Measurements from ENCODE around the gene PCDHGA1. TPM values are rescaled to one million over a fixed set of nuclear protein-coding genes. Genes with fewer than 3 reads are reported as not detected.

The PCDHGA1 gene
- total and polyA plus RNA-seq, 2 donors (not counting 1 experiment from before 2014, with no cell fraction given), result 0.06 to 0.64 TPM

DNA sequence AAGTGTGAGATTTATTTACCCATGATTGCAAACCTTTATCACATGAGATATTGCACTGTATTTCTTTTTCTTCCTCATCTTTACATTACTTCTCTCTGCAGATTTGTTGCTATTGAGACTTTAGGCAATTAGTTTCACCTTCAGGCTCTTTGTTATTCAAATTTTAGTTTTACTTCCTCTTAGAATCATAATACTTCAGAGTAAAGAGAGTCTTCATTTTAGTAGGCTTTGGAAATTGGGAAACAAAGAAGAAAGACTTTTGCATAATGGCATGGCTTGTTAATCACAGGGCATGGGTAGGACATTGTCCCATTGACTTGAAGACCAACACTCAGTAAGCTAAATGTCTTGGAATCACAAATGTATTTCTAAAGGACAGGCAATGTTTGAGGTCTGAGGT, 32.4 kb downstream of the PCDHGA1 start:
- Histone ChIP-seq H3K36me3 (replicated peaks in 1 of 2; ENCODE audit: control extremely low read depth in 1 of 2, control insufficient read depth in 1 of 2, extremely low read depth in 1 of 2, insufficient read depth in 2 of 2, low read length in 1 of 2) (no peaks in the 10 kb centered on the region), H3K4me2 (replicated peaks; ENCODE audit: low read depth, low read length, poor library complexity, severe bottlenecking) (no peak overlapping the region), H3K79me2 (ENCODE audit: control insufficient read depth, insufficient read depth, low read length) (no peaks in the 10 kb centered on the region), H3K27me3 (replicated peaks in 1 of 4; ENCODE audit: control extremely low read depth in 1 of 4, control insufficient read depth in 3 of 4, insufficient read depth in 4 of 4, low read length in 3 of 4) (peaks cover 0 to 70% (median 42%) of the 10 kb centered on the region in 4 experiments), H4K20me1 (ENCODE audit: control insufficient read depth, insufficient read depth, low read length, poor library complexity, severe bottlenecking) (no peaks in the 10 kb centered on the region), H3K9me3 (ENCODE audit: control extremely low read depth in 1 of 3, control insufficient read depth in 2 of 3, insufficient read depth in 1 of 3, low read length in 2 of 3) (peaks cover 10 to 57% (median 53%) of the 10 kb centered on the region in 3 donors), H3K4me3 (ENCODE audit: control extremely low read depth in 1 of 5, extremely low read depth in 1 of 5, insufficient read depth in 1 of 5, low read depth in 2 of 5, low read length in 4 of 5) (no peak overlapping the region), H2AFZ (ENCODE audit: insufficient read depth, low read depth, low read length, poor library complexity, severe bottlenecking) (no peak overlapping the region), H3K27ac (ENCODE audit: low read length in 2 of 2) (no peak overlapping the region), H3K9ac (ENCODE audit: low read length) (no peak overlapping the region), H3K4me1 (ENCODE audit: control insufficient read depth in 2 of 2, insufficient read depth in 2 of 2, low read length in 2 of 2) (peaks cover 0 to 4% of the 10 kb centered on the region in 2 donors)
- DNase-seq, result no peak
- Mint-ChIP-seq H3K9me3 (ENCODE audit: insufficient read depth) (peaks cover 7% of the 10 kb centered on the region), H3K4me1 (peaks cover 9% of the 10 kb centered on the region), H3K4me3 (peak overlapping the region; percentile 5), H3K27ac (no peak overlapping the region), H3K27me3 (peaks cover 62% of the 10 kb centered on the region)
- no peak for TF ChIP-seq EZH2 (IDR thresholded peaks at IDR 0.05; ENCODE audit: borderline replicate concordance, insufficient read depth, low read depth, low read length, poor library complexity, severe bottlenecking)
- no peak for TF ChIP-seq CTCF (IDR thresholded peaks at IDR 0.05)
- CTCF ChIA-PET, result no interaction called here
- ATAC-seq (ENCODE audit: low read depth), result no peak
- POLR2A ChIA-PET, result no interaction called here
- intact Hi-C loops (cut with micrococcal nuclease), result no loop called here

- H3K4me2 ChIP-seq (replicated peaks; ENCODE audit: low read depth, low read length, poor library complexity, severe bottlenecking), result no peak within 1 kb of the TSS
- H3K9ac ChIP-seq (ENCODE audit: low read length), result no peak within 1 kb of the TSS
- Mint-ChIP-seq H3K27me3 (peaks cover 63% of the 10 kb centered on the region), H3K9me3 (ENCODE audit: insufficient read depth) (peaks cover 6% of the 10 kb centered on the region), H3K27ac (no peak within 1 kb of the TSS), H3K4me1 (peaks cover 9% of the 10 kb centered on the region), H3K4me3 (no peak within 1 kb of the TSS)
- DNase-seq (no peak), ATAC-seq (ENCODE audit: low read depth) (no peak)
- no peaks in the 10 kb centered on the region for H3K79me2 ChIP-seq (ENCODE audit: control insufficient read depth, insufficient read depth, low read length)
- no peak within 1 kb of the TSS for H3K4me3 ChIP-seq (ENCODE audit: control extremely low read depth in 1 of 5, extremely low read depth in 1 of 5, insufficient read depth in 1 of 5, low read depth in 2 of 5, low read length in 4 of 5)
- 33% methylated on average over 32 of the region's 34 CpGs for WGBS (ENCODE audit: insufficient coverage)
- peaks cover 0 to 4% of the 10 kb centered on the region in 2 donors for H3K4me1 ChIP-seq (ENCODE audit: control insufficient read depth in 2 of 2, insufficient read depth in 2 of 2, low read length in 2 of 2)
- ChIA-PET POLR2A (no interaction called here), CTCF (interaction anchor here (0.6 to 1.2 kb wide), 2 partner anchors 17 to 200 kb away, joined by 3 read pairs; no protein-coding TSS in a partner anchor)
- intact Hi-C loops (cut with micrococcal nuclease), result no loop called here
- H3K27ac ChIP-seq (ENCODE audit: low read length in 2 of 2), result no peak within 1 kb of the TSS
- H3K9me3 ChIP-seq (ENCODE audit: control extremely low read depth in 1 of 3, control insufficient read depth in 2 of 3, insufficient read depth in 1 of 3, low read length in 2 of 3), result peaks cover 10 to 57% (median 54%) of the 10 kb centered on the region in 3 donors
- TF ChIP-seq CTCF (IDR thresholded peaks at IDR 0.05) (no peak), EZH2 (IDR thresholded peaks at IDR 0.05; ENCODE audit: borderline replicate concordance, insufficient read depth, low read depth, low read length, poor library complexity, severe bottlenecking) (no peak)
- no peak within 1 kb of the TSS for H2AFZ ChIP-seq (ENCODE audit: insufficient read depth, low read depth, low read length, poor library complexity, severe bottlenecking)
- no peaks in the 10 kb centered on the region for H4K20me1 ChIP-seq (ENCODE audit: control insufficient read depth, insufficient read depth, low read length, poor library complexity, severe bottlenecking)
- no peaks in the 10 kb centered on the region for H3K36me3 ChIP-seq (replicated peaks in 1 of 2; ENCODE audit: control extremely low read depth in 1 of 2, control insufficient read depth in 1 of 2, extremely low read depth in 1 of 2, insufficient read depth in 2 of 2, low read length in 1 of 2)
- peaks cover 0 to 64% (median 42%) of the 10 kb centered on the region in 4 experiments for H3K27me3 ChIP-seq (replicated peaks in 1 of 4; ENCODE audit: control extremely low read depth in 1 of 4, control insufficient read depth in 3 of 4, insufficient read depth in 4 of 4, low read length in 3 of 4)
These were observed 33.8 kb downstream of the PCDHGA1 start, which contains the start of gene PCDHGA5 for GRCh38 chr5:141363952-141364660. TSS of gene PCDHGA5 (plus strand) at chr5:141364162. CDS start at chr5:141364331, 169 bp downstream.
